ENCODE measurements around the gene MRPL24.

Gene MRPL24

GRCh38 chr1:156693848-156694689, 46.8 kb downstream of the MRPL24 start:
- no peak for TF ChIP-seq CTCF (IDR thresholded peaks at IDR 0.05; ENCODE audit: low read depth, low read length)
- no peak overlapping the region for H3K4me3 ChIP-seq (ENCODE audit: low read depth, low read length)

- H3K4me3 ChIP-seq (ENCODE audit: low read depth, low read length) = no peak overlapping the region
- TF ChIP-seq CTCF (IDR thresholded peaks at IDR 0.05; ENCODE audit: low read depth, low read length) = no peak
Observed at GRCh38 chr1:156692925-156693847, 47.7 kb downstream of the MRPL24 start.

GRCh38 chr1:156692441-156692924, 48.4 kb downstream of the MRPL24 start:
- H3K4me3 ChIP-seq (ENCODE audit: low read depth, low read length) = no peak overlapping the region
- no peak for TF ChIP-seq CTCF (IDR thresholded peaks at IDR 0.05; ENCODE audit: low read depth, low read length)

GRCh38 chr1:156691665-156692440, 49.0 kb downstream of the MRPL24 start:
- no peak for TF ChIP-seq CTCF (IDR thresholded peaks at IDR 0.05; ENCODE audit: low read depth, low read length)
- no peak overlapping the region for H3K4me3 ChIP-seq (ENCODE audit: low read depth, low read length)

GRCh38 chr1:156691191-156691590, 49.7 kb downstream of the MRPL24 start:
- no peak overlapping the region for H3K4me3 ChIP-seq (ENCODE audit: low read depth, low read length)
- TF ChIP-seq CTCF (IDR thresholded peaks at IDR 0.05; ENCODE audit: low read depth, low read length) = no peak

GRCh38 chr1:156690675-156691036, 50.2 kb downstream of the MRPL24 start:
- TF ChIP-seq CTCF (IDR thresholded peaks at IDR 0.05; ENCODE audit: low read depth, low read length) = no peak
- no peak overlapping the region for H3K4me3 ChIP-seq (ENCODE audit: low read depth, low read length)
